DOHH2 (cell line): ENCODE data around the gene C2CD3.

ENCODE experiments used
- EZH2phosphoT487 ChIP-seq: fragments of 200-600 bp; sonication (generic); IDR thresholded peaks from 2 replicates; pipeline ENCODE4 v1.6.1; 2017; ENCODE audit warnings: borderline replicate concordance, mild to moderate bottlenecking, antibody characterized with exemption, low read length, moderate library complexity, mixed read lengths
- TF ChIP-seq, protein P1 (sequence below): fragments of 200-600 bp; sonication (generic); IDR thresholded peaks from one replicate; pipeline ENCODE4 v1.5.1; 2014; ENCODE audit warnings: antibody characterized with exemption, mild to moderate bottlenecking, low read depth, low read length; ENCODE audit not compliant: poor library complexity, severe bottlenecking

DNA sequence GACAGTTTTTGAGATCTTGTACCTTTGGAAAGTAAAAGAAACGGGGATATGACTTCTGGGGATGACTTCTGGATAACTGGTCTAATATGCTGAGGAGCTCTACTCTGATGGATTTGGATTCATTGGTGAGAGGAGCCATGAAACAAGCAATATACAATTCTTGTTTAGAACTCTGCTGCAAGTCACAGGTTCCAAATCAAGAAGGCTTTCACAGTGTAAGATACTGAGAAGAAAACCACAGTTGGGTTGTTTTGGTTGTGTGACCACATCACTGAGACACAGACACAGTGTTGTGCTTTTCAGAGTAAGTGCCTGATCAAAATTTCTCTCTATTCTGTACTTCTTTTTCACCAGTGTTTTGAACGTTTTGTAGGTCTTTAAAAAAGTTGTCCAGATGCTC lies 175.1 kb downstream of the C2CD3 start:
- TF ChIP-seq, protein P1, sequence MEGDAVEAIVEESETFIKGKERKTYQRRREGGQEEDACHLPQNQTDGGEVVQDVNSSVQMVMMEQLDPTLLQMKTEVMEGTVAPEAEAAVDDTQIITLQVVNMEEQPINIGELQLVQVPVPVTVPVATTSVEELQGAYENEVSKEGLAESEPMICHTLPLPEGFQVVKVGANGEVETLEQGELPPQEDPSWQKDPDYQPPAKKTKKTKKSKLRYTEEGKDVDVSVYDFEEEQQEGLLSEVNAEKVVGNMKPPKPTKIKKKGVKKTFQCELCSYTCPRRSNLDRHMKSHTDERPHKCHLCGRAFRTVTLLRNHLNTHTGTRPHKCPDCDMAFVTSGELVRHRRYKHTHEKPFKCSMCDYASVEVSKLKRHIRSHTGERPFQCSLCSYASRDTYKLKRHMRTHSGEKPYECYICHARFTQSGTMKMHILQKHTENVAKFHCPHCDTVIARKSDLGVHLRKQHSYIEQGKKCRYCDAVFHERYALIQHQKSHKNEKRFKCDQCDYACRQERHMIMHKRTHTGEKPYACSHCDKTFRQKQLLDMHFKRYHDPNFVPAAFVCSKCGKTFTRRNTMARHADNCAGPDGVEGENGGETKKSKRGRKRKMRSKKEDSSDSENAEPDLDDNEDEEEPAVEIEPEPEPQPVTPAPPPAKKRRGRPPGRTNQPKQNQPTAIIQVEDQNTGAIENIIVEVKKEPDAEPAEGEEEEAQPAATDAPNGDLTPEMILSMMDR = no peak
- TF ChIP-seq EZH2phosphoT487 = no peak
